SJSA1 (cell line): ENCODE measurements around the gene DUS1L. TPM values are rescaled to one million over a fixed set of nuclear protein-coding genes. Genes with fewer than 3 reads are reported as not detected.

Source experiments
- DNase-seq, 2 experiments: peaks; one replicate each; pipeline ENCODE4 v3.0.0-alpha.2; 2015 to 2020; ENCODE audit warnings: low spot score in 2 of 2, low read depth in 1 of 2
- H3K27ac ChIP-seq: fragments of 250-450 bp; sonication (Bioruptor Pico); 2 replicates; pipeline ENCODE4 v1.5.1; 2020; ENCODE audit warnings: mild to moderate bottlenecking, moderate library complexity
- H3K27me3 ChIP-seq: fragments of 250-450 bp; sonication (Bioruptor Pico); replicated peaks from 2 replicates; pipeline ENCODE4 v1.5.1; 2020; ENCODE audit warnings: mild to moderate bottlenecking, moderate library complexity
- H3K36me3 ChIP-seq: fragments of 250-450 bp; sonication (Bioruptor Pico); 2 replicates; pipeline ENCODE4 v1.5.1; 2020; ENCODE audit warnings: mild to moderate bottlenecking
- H3K4me1 ChIP-seq: fragments of 250-450 bp; sonication (Bioruptor Pico); replicated peaks from 2 replicates; pipeline ENCODE4 v1.6.1; 2021; ENCODE audit warnings: mild to moderate bottlenecking
- H3K4me3 ChIP-seq: fragments of 250-450 bp; sonication (Bioruptor Pico); 2 replicates; pipeline ENCODE4 v1.5.1; 2020; ENCODE audit warnings: mild to moderate bottlenecking
- H3K9me3 ChIP-seq: fragments of 250-450 bp; sonication (Bioruptor Pico); replicated peaks from 2 replicates; pipeline ENCODE4 v1.5.1; 2020; ENCODE audit warnings: mild to moderate bottlenecking
- total RNA-seq: library from RNA; depleted of rRNA; stranded (reverse); fragments of >200 nt; shearing (Covaris generic); gene quantifications from 2 replicates; pipeline ENCODE4 v1.2.3, GENCODE V29; 2014; rRNA removed

Gene DUS1L
- total RNA-seq: 181 and 210 TPM in 2 replicates

GRCh38 chr17:82065638-82066303, at the start of gene DUS1L:
Gene DUS1L (minus strand): TSS chr17:82065804. CDS start chr17:82065059, 745 bp downstream.
- peak in 1 of 2 experiments; percentile 59 for DNase-seq
- peak within 1 kb of the TSS; percentile 94 for H3K4me3 ChIP-seq
- peak within 1 kb of the TSS; percentile 46; the same call in 1 of the 2 replicates for H3K27ac ChIP-seq
- H3K36me3 ChIP-seq: peaks cover 46% of the 10 kb centered on the region
- no peaks in the 10 kb centered on the region for H3K27me3 ChIP-seq
- peaks cover 21% of the 10 kb centered on the region for H3K4me1 ChIP-seq
- no peaks in the 10 kb centered on the region for H3K9me3 ChIP-seq

- Histone ChIP-seq H3K27ac (no peak overlapping the region), H3K27me3 (no peaks in the 10 kb centered on the region), H3K4me1 (peaks cover 21% of the 10 kb centered on the region), H3K9me3 (no peaks in the 10 kb centered on the region), H3K4me3 (no peak overlapping the region), H3K36me3 (0 out of 2 replicates have a peak, but pooled peaks cover 14% of the 10 kb centered on the region)
- no peak for DNase-seq
Measured at GRCh38 chr17:82114872-82115271, 49.3 kb upstream of the DUS1L start.

- Histone ChIP-seq H3K9me3 (no peaks in the 10 kb centered on the region), H3K27me3 (no peaks in the 10 kb centered on the region), H3K36me3 (0 out of 2 replicates have a peak, but pooled peaks cover 14% of the 10 kb centered on the region), H3K4me1 (peaks cover 17% of the 10 kb centered on the region), H3K27ac (no peak overlapping the region), H3K4me3 (no peak overlapping the region)
- DNase-seq: no peak
Measured at GRCh38 chr17:82114447-82114846, 48.8 kb upstream of the DUS1L start.

- H3K4me1 ChIP-seq: peaks cover 12% of the 10 kb centered on the region
- H3K27ac ChIP-seq: no peak overlapping the region
- H3K4me3 ChIP-seq: no peak overlapping the region
- 0 out of 2 replicates have a peak, but pooled peaks cover 14% of the 10 kb centered on the region for H3K36me3 ChIP-seq
- no peaks in the 10 kb centered on the region for H3K27me3 ChIP-seq
- no peak for DNase-seq
- no peaks in the 10 kb centered on the region for H3K9me3 ChIP-seq
Measured at GRCh38 chr17:82113941-82114340, 48.3 kb upstream of the DUS1L start.

GRCh38 chr17:82113422-82113821, 47.8 kb upstream of the DUS1L start:
- DNase-seq: no peak
- Histone ChIP-seq H3K4me1 (peaks cover 9% of the 10 kb centered on the region), H3K4me3 (no peak overlapping the region), H3K27ac (no peak overlapping the region), H3K9me3 (no peaks in the 10 kb centered on the region), H3K27me3 (no peaks in the 10 kb centered on the region), H3K36me3 (0 out of 2 replicates have a peak, but pooled peaks cover 14% of the 10 kb centered on the region)

GRCh38 chr17:82112914-82113311, 47.3 kb upstream of the DUS1L start:
- H3K27me3 ChIP-seq: no peaks in the 10 kb centered on the region
- H3K4me3 ChIP-seq: no peak overlapping the region
- DNase-seq: no peak
- H3K36me3 ChIP-seq: peaks cover 17% of the 10 kb centered on the region; the same call in 1 of the 2 replicates
- no peak overlapping the region for H3K27ac ChIP-seq
- no peaks in the 10 kb centered on the region for H3K9me3 ChIP-seq
- H3K4me1 ChIP-seq: peaks cover 4% of the 10 kb centered on the region

- no peak for DNase-seq
- no peaks in the 10 kb centered on the region for H3K27me3 ChIP-seq
- no peaks in the 10 kb centered on the region for H3K9me3 ChIP-seq
- H3K36me3 ChIP-seq: peaks cover 19% of the 10 kb centered on the region; the same call in 1 of the 2 replicates
- no peak overlapping the region for H3K4me3 ChIP-seq
- no peaks in the 10 kb centered on the region for H3K4me1 ChIP-seq
- H3K27ac ChIP-seq: no peak overlapping the region
Measured at GRCh38 chr17:82112181-82112913, 46.7 kb upstream of the DUS1L start.

GRCh38 chr17:82110298-82110697, 44.7 kb upstream of the DUS1L start:
- peaks cover 14% of the 10 kb centered on the region for H3K4me1 ChIP-seq
- H3K36me3 ChIP-seq: peaks cover 23% of the 10 kb centered on the region; the same call in 1 of the 2 replicates
- no peaks in the 10 kb centered on the region for H3K9me3 ChIP-seq
- H3K27me3 ChIP-seq: no peaks in the 10 kb centered on the region
- no peak overlapping the region for H3K4me3 ChIP-seq
- DNase-seq: no peak
- no peak overlapping the region for H3K27ac ChIP-seq

- Histone ChIP-seq H3K4me1 (peaks cover 14% of the 10 kb centered on the region), H3K27ac (no peak overlapping the region), H3K9me3 (no peaks in the 10 kb centered on the region), H3K27me3 (no peaks in the 10 kb centered on the region), H3K36me3 (peaks cover 23% of the 10 kb centered on the region; the same call in 1 of the 2 replicates), H3K4me3 (no peak overlapping the region)
- DNase-seq: no peak
Measured at GRCh38 chr17:82108961-82109475, 43.4 kb upstream of the DUS1L start.

GRCh38 chr17:82108496-82108945, 42.9 kb upstream of the DUS1L start:
- Histone ChIP-seq H3K9me3 (no peaks in the 10 kb centered on the region), H3K27ac (no peak overlapping the region), H3K4me1 (peaks cover 14% of the 10 kb centered on the region), H3K27me3 (no peaks in the 10 kb centered on the region), H3K4me3 (no peak overlapping the region), H3K36me3 (peaks cover 18% of the 10 kb centered on the region; the same call in 1 of the 2 replicates)
- no peak for DNase-seq

- Histone ChIP-seq H3K27me3 (no peaks in the 10 kb centered on the region), H3K27ac (no peak overlapping the region), H3K4me1 (peaks cover 14% of the 10 kb centered on the region), H3K9me3 (no peaks in the 10 kb centered on the region), H3K4me3 (no peak overlapping the region), H3K36me3 (peaks cover 13% of the 10 kb centered on the region; the same call in 1 of the 2 replicates)
- no peak for DNase-seq
Measured at GRCh38 chr17:82108038-82108437, 42.4 kb upstream of the DUS1L start.

- H3K4me1 ChIP-seq: peaks cover 14% of the 10 kb centered on the region
- no peaks in the 10 kb centered on the region for H3K9me3 ChIP-seq
- no peaks in the 10 kb centered on the region for H3K27me3 ChIP-seq
- no peak overlapping the region for H3K4me3 ChIP-seq
- H3K27ac ChIP-seq: no peak overlapping the region
- peaks cover 9% of the 10 kb centered on the region; the same call in 1 of the 2 replicates for H3K36me3 ChIP-seq
- no peak for DNase-seq
Measured at GRCh38 chr17:82107341-82107860, 41.8 kb upstream of the DUS1L start.

GRCh38 chr17:82106688-82107305, 41.2 kb upstream of the DUS1L start:
- H3K4me1 ChIP-seq: peaks cover 14% of the 10 kb centered on the region

More at GRCh38 chr17:82106688-82107305, 41.2 kb upstream of the DUS1L start:
- no peaks in the 10 kb centered on the region for H3K27me3 ChIP-seq
- H3K36me3 ChIP-seq: peaks cover 9% of the 10 kb centered on the region; the same call in 1 of the 2 replicates
- no peak for DNase-seq
- no peaks in the 10 kb centered on the region for H3K9me3 ChIP-seq
- H3K27ac ChIP-seq: peak overlapping the region; percentile 27
- H3K4me3 ChIP-seq: no peak overlapping the region
